Endothelial cell of umbilical vein (primary cell): ENCODE measurements around the gene ZNRD2. TPM values are rescaled to one million over a fixed set of nuclear protein-coding genes. Genes with fewer than 3 reads are reported as not detected.

ENCODE experiments used
- BruUV-seq: library from RNA; stranded (reverse); fragments of 400-500 nt; replicated peaks from 2 replicates; lab custom pipeline; 2021; lab: Mats Ljungman, UMichigan
- CTCF ChIA-PET: fragments of 300-600, 350-600 bp; sonication (Branson Sonifier 250); formaldehyde crosslinking; loops from one replicate; lab custom pipeline; 2021; ENCODE audit warnings: antibody characterized with exemption, inconsistent platforms; lab: Charles Lee
- POLR2A ChIA-PET: fragments of 300-600, 350-600 bp; sonication (Branson Sonifier 250); formaldehyde crosslinking; loops from one replicate; lab custom pipeline; 2021; ENCODE audit warnings: antibody characterized with exemption, inconsistent platforms; lab: Charles Lee
- DNase-seq: peaks from one replicate; pipeline ENCODE4 v3.0.0-alpha.2; 2011; ENCODE audit warnings: low read depth, low spot score
- FAIRE-seq: peaks from 2 replicates; lab custom pipeline; 2011; peaks lifted over from hg19 to GRCh38; lab: Jason Lieb, UNC
- H2AFZ ChIP-seq: 2 replicates; pipeline ENCODE4 v1.6.0; 2012; ENCODE audit warnings: low read depth, low read length, control low read depth, inconsistent platforms
- H3K27ac ChIP-seq: 2 replicates; pipeline ENCODE4 v1.5.1; 2011; ENCODE audit warnings: low read depth, mild to moderate bottlenecking, control low read depth, low read length, moderate library complexity; ENCODE audit not compliant: insufficient read depth
- H3K27me3 ChIP-seq, 2 experiments: 2 replicates each; pipeline versions ENCODE4 v1.6.0 to v1.6.1; 2011; ENCODE audit warnings: low read length in 2 of 2, mixed read lengths in 1 of 2; ENCODE audit not compliant: control insufficient read depth in 2 of 2, insufficient read depth in 2 of 2
- H3K36me3 ChIP-seq, 2 experiments: 2 replicates in 1 of 2; 3 replicates in 1 of 2; pipeline ENCODE4 v1.5.1; 2011; ENCODE audit warnings: low read length in 2 of 2, mild to moderate bottlenecking in 1 of 2, moderate library complexity in 1 of 2; ENCODE audit not compliant: control insufficient read depth in 2 of 2, insufficient read depth in 2 of 2; ENCODE audit errors: extremely low read depth in 1 of 2
- H3K4me1 ChIP-seq: 3 replicates; pipeline ENCODE4 v1.5.1; 2011; ENCODE audit warnings: mild to moderate bottlenecking, low read length; ENCODE audit not compliant: control insufficient read depth, insufficient read depth; ENCODE audit errors: extremely low read depth
- H3K4me2 ChIP-seq: 2 replicates; pipeline ENCODE4 v1.6.1; 2011; ENCODE audit warnings: low read length, control low read depth, mixed read lengths; ENCODE audit not compliant: insufficient read depth
- H3K4me3 ChIP-seq, 3 experiments: fragments of 200-600 bp in 1 of 3; sonication (generic), shearing (Covaris generic) in 1 of 3; replicated peaks in 1 of 3; 2 replicates each; pipeline ENCODE4 v1.5.1; 2011 to 2016; ENCODE audit warnings: control low read depth in 3 of 3, low read length in 3 of 3, mild to moderate bottlenecking in 2 of 3, inconsistent platforms in 1 of 3, low read depth in 1 of 3, moderate library complexity in 1 of 3; ENCODE audit not compliant: insufficient read depth in 1 of 3
- H3K79me2 ChIP-seq: 2 replicates; pipeline ENCODE4 v1.6.0; 2012; ENCODE audit warnings: low read length, inconsistent platforms; ENCODE audit not compliant: control insufficient read depth, insufficient read depth
- H3K9ac ChIP-seq: replicated peaks from 2 replicates; pipeline ENCODE3; 2011; ENCODE audit warnings: low read length, control low read depth; ENCODE audit not compliant: insufficient read depth; ENCODE audit errors: extremely low read depth
- H3K9me1 ChIP-seq: replicated peaks from 3 replicates; pipeline ENCODE4 v1.6.0; 2011; ENCODE audit warnings: mild to moderate bottlenecking, low read length; ENCODE audit not compliant: control insufficient read depth, insufficient read depth; ENCODE audit errors: extremely low read depth
- H3K9me3 ChIP-seq: replicated peaks from 2 replicates; pipeline ENCODE4 v1.5.1; 2012; ENCODE audit warnings: low read length, inconsistent platforms; ENCODE audit not compliant: control insufficient read depth, insufficient read depth
- H4K20me1 ChIP-seq: replicated peaks from 2 replicates; pipeline ENCODE3; 2011; ENCODE audit warnings: mild to moderate bottlenecking, low read length; ENCODE audit not compliant: control insufficient read depth, insufficient read depth; ENCODE audit errors: extremely low read depth
- CTCF ChIP-seq, 2 donors: IDR thresholded peaks; 1 replicate in 1 of 2; 2 replicates in 1 of 2; pipeline ENCODE4 v1.5.1; 2011; ENCODE audit warnings: low read length in 2 of 2, mild to moderate bottlenecking in 2 of 2, moderate library complexity in 2 of 2, control low read depth in 1 of 2, inconsistent platforms in 1 of 2, low read depth in 1 of 2; ENCODE audit not compliant: insufficient read depth in 1 of 2; ENCODE audit errors: extremely low read depth in 1 of 2
- EZH2 ChIP-seq: IDR thresholded peaks from 2 replicates; pipeline ENCODE4 v1.6.1; 2012; ENCODE audit warnings: borderline replicate concordance, low read depth, mild to moderate bottlenecking, moderate library complexity, low read length, inconsistent platforms; ENCODE audit not compliant: severe bottlenecking
- FOS ChIP-seq: IDR thresholded peaks from 2 replicates; pipeline ENCODE4 v1.6.1; 2011; ENCODE audit warnings: mild to moderate bottlenecking, low read length, moderate library complexity, borderline replicate concordance; ENCODE audit not compliant: insufficient read depth
- GATA2 ChIP-seq: IDR thresholded peaks from 2 replicates; pipeline ENCODE4 v1.7.0; 2011; ENCODE audit warnings: low read depth, mild to moderate bottlenecking, moderate library complexity, mixed read lengths, low read length; ENCODE audit not compliant: insufficient read length, insufficient read depth
- JUN ChIP-seq: IDR thresholded peaks from 2 replicates; pipeline ENCODE4 v1.6.1; 2011; ENCODE audit warnings: borderline replicate concordance, low read depth; ENCODE audit not compliant: insufficient read length, insufficient read depth
- MAX ChIP-seq: IDR thresholded peaks from 2 replicates; pipeline ENCODE4 v1.6.1; 2011; ENCODE audit not compliant: insufficient read depth, insufficient read length
- MYC ChIP-seq: IDR thresholded peaks from one replicate; pipeline ENCODE4 v1.6.1; 2011; ENCODE audit warnings: mild to moderate bottlenecking, low read depth, low read length
- POLR2A ChIP-seq: IDR thresholded peaks from 2 replicates; pipeline ENCODE4 v1.6.1; 2012; ENCODE audit warnings: low read depth, mild to moderate bottlenecking, control low read depth, low read length
- POLR2AphosphoS5 ChIP-seq: IDR thresholded peaks from 2 replicates; pipeline ENCODE4 v1.6.1; 2012; ENCODE audit warnings: low read depth, mild to moderate bottlenecking, control low read depth, low read length, moderate library complexity; ENCODE audit not compliant: insufficient read depth
- dilution Hi-C: fragments of 300-500 bp; cut with MboI; formaldehyde crosslinking; loops from one replicate; pipeline ENCODE4 v1.15.0; 2019; ENCODE audit warnings: low sequenced_read_pairs; ENCODE audit not compliant: extremely low pct_ligation_motif_present
- intact Hi-C: fragments of 100-400 bp; cut with micrococcal nuclease; formaldehyde crosslinking; loops from one replicate; pipeline ENCODE4 v1.10.0; 2022
- polyA plus RNA-seq, 4 experiments: library from polyadenylated mRNA; depleted of rRNA in 3 of 4; stranded (reverse) in 3 of 4; unstranded in 1 of 4; fragments of >200 nt; gene quantifications; 2 replicates each; pipeline versions ENCODE4 v1.2.1 to v1.2.3, GENCODE V29; 2011 to 2012; ENCODE audit warnings: missing spikeins in 1 of 4
- total RNA-seq: library from RNA; stranded (reverse); gene quantifications from 2 replicates; pipeline ENCODE4 v1.2.3, GENCODE V29; 2021

Gene ZNRD2
- total and polyA plus RNA-seq, 2 donors (not counting 3 experiments of a cell fraction or from before 2014, with no cell fraction given), result 40.8 to 96.7 TPM

GRCh38 chr11:65591939-65592857 is 21.9 kb downstream of the ZNRD2 start:
- Histone ChIP-seq H3K9ac (peak overlapping the region; percentile 40), H3K4me3 (peak overlapping the region in 2 of 3 experiments; percentile 8 to 34), H3K9me1 (no peaks in the 10 kb centered on the region), H3K36me3 (no peaks in the 10 kb centered on the region), H2AFZ (peak overlapping the region; percentile 4), H3K4me2 (peak overlapping the region; percentile 19), H3K9me3 (no peaks in the 10 kb centered on the region), H3K79me2 (no peaks in the 10 kb centered on the region), H3K27me3 (no peaks in the 10 kb centered on the region), H3K4me1 (peaks cover 7% of the 10 kb centered on the region), H4K20me1 (no peaks in the 10 kb centered on the region), H3K27ac (peak overlapping the region; percentile 3)
- CTCF ChIA-PET, result interaction anchor here (0.6 to 12.2 kb wide), 16 partner anchors 8 to 387 kb away, joined by 3 to 206 read pairs (median 4); partner anchors contain the start of genes EHBP1L1, FAM89B, SIPA1 and ZNRD2
- POLR2A ChIA-PET, result interaction anchor here (0.5 to 1.2 kb wide), 2 partner anchors 45 to 61 kb away, joined by 3 to 5 read pairs; no protein-coding TSS in a partner anchor
- BruUV-seq, result TSS peak; percentile 36
- peak; percentile 86 for FAIRE-seq
- intact Hi-C loops (loop anchor here (1.0 to 5.0 kb wide), 2 partner anchors 18 to 225 kb away; no protein-coding TSS in a partner anchor), dilution Hi-C loops (no loop called here)
- DNase-seq, result peak; percentile 72
- TF ChIP-seq JUN (no peak), EZH2 (no peak), POLR2AphosphoS5 (peak; percentile 84), MYC (no peak), FOS (no peak), CTCF (IDR thresholded peaks at IDR 0.05; ENCODE audit: extremely low read depth in 1 of 2, insufficient read depth in 1 of 2, low read depth in 1 of 2, low read length in 2 of 2) (peak in 1 of 2 donors; percentile 21), MAX (no peak), POLR2A (peak; percentile 59), GATA2 (no peak)
